GM12878 (cell line): Measurements from ENCODE around the gene CWF19L1. TPM values are rescaled to one million over a fixed set of nuclear protein-coding genes. Genes with fewer than 3 reads are reported as not detected.

Source experiments
- ATAC-seq: fragments of 200-7000 bp; cut with Tn5 transposase; 3 replicates; pipeline ENCODE4 v1.9.1; 2020; ENCODE audit warnings: mild to moderate bottlenecking, moderate library complexity
- BruUV-seq: library from RNA; stranded (reverse); fragments of 400-500 nt; replicated peaks from 2 replicates; lab custom pipeline; 2021; lab: Mats Ljungman, UMichigan
- CTCF ChIA-PET: fragments of 300-600 bp; sonication (Branson Sonifier 250); formaldehyde crosslinking; extraction: SDS; loops from one replicate; lab custom pipeline; 2021; ENCODE audit warnings: inconsistent platforms; lab: Yijun Ruan, JAX
- POLR2A ChIA-PET: fragments of 350-600 bp; formaldehyde crosslinking; extraction: SDS; loops from one replicate; lab custom pipeline; 2021; ENCODE audit warnings: inconsistent platforms; lab: Charles Lee
- RAD21 ChIA-PET: fragments of 300-600 bp; sonication (Branson Sonifier 250); formaldehyde crosslinking; loops from one replicate; lab custom pipeline; 2023; ENCODE audit warnings: antibody characterized with exemption; ENCODE audit not compliant: unreplicated experiment; lab: Charles Lee
- SMC1A ChIA-PET: fragments of 300-600 bp; sonication (Branson Sonifier 250); formaldehyde crosslinking; loops from one replicate; lab custom pipeline; 2023; ENCODE audit not compliant: unreplicated experiment, uncharacterized antibody; lab: Charles Lee
- DNase-seq: peaks from one replicate; pipeline ENCODE4 v3.0.0-alpha.2; 2011; ENCODE audit warnings: low read depth, low spot score
- FAIRE-seq: peaks from 3 replicates; lab custom pipeline; 2011; peaks lifted over from hg19 to GRCh38; lab: Jason Lieb, UNC
- H2AFZ ChIP-seq: 2 replicates; pipeline ENCODE4 v1.6.0; 2011; ENCODE audit warnings: low read depth, low read length, control low read depth; ENCODE audit not compliant: control insufficient read depth
- H3K27ac ChIP-seq: 2 replicates; pipeline ENCODE4 v1.5.1; 2011; ENCODE audit warnings: control low read depth; ENCODE audit not compliant: control insufficient read depth, insufficient read depth
- H3K27me3 ChIP-seq, 2 experiments: replicated peaks in 1 of 2; 2 replicates each; pipeline versions ENCODE4 v1.6.0 to v1.6.1; 2011; ENCODE audit warnings: low read length in 1 of 2; ENCODE audit not compliant: control insufficient read depth in 2 of 2, insufficient read depth in 2 of 2
- H3K36me3 ChIP-seq, 2 experiments: 2 replicates each; pipeline ENCODE4 v1.5.1; 2011; ENCODE audit warnings: low read length in 1 of 2; ENCODE audit not compliant: control insufficient read depth in 2 of 2, insufficient read depth in 2 of 2
- H3K4me1 ChIP-seq: 2 replicates; pipeline ENCODE4 v1.6.1; 2011; ENCODE audit warnings: mild to moderate bottlenecking, low read length, moderate library complexity, mixed read lengths; ENCODE audit not compliant: control insufficient read depth, insufficient read depth
- H3K4me2 ChIP-seq: 2 replicates; pipeline ENCODE4 v1.6.0; 2011; ENCODE audit warnings: control low read depth; ENCODE audit not compliant: control insufficient read depth, insufficient read depth
- H3K4me3 ChIP-seq: fragments of 200-600 bp; sonication (generic); 2 replicates; pipeline ENCODE4 v1.5.1; 2016
- H3K79me2 ChIP-seq: 2 replicates; pipeline ENCODE4 v1.6.0; 2011; ENCODE audit warnings: low read length; ENCODE audit not compliant: control insufficient read depth, insufficient read depth
- H3K9ac ChIP-seq: 2 replicates; pipeline ENCODE4 v1.8.0; 2011; ENCODE audit warnings: low read length, control low read depth, mixed read lengths; ENCODE audit not compliant: control insufficient read depth, insufficient read depth
- H3K9me3 ChIP-seq: replicated peaks from 3 replicates; pipeline ENCODE4 v1.5.1; 2011; ENCODE audit warnings: mild to moderate bottlenecking, low read length; ENCODE audit not compliant: control insufficient read depth, insufficient read depth
- H4K20me1 ChIP-seq: 2 replicates; pipeline ENCODE4 v1.6.0; 2011; ENCODE audit not compliant: control insufficient read depth, insufficient read depth
- BRCA1 ChIP-seq: IDR thresholded peaks from 2 replicates; pipeline ENCODE4 v1.6.1; 2011; ENCODE audit warnings: low read depth, low read length, improper control_type of control experiment
- EP300 ChIP-seq, 2 experiments: fragments of 150-350 bp in 1 of 2; IDR thresholded peaks; 2 replicates each; pipeline ENCODE4 v1.6.1; 2011 to 2012; ENCODE audit warnings: low read depth in 2 of 2, low read length in 2 of 2, borderline replicate concordance in 1 of 2, improper control_type of control experiment in 1 of 2, inconsistent platforms in 1 of 2; ENCODE audit not compliant: control insufficient read depth in 1 of 2
- HDAC2 ChIP-seq: fragments of 200-600 bp; sonication (generic); IDR thresholded peaks from 2 replicates; pipeline ENCODE4 v1.6.1; 2017
- IKZF1 ChIP-seq: fragments of 450-650 bp; conservative IDR thresholded peaks from 2 replicates; pipeline ENCODE4 v1.6.1; 2017; ENCODE audit warnings: antibody characterized with exemption, mild to moderate bottlenecking
- IRF3 ChIP-seq: fragments of 450-650 bp; IDR thresholded peaks from 2 replicates; pipeline ENCODE4 v1.6.1; 2014; ENCODE audit warnings: mild to moderate bottlenecking
- IRF4 ChIP-seq: IDR thresholded peaks from 2 replicates; pipeline ENCODE4 v1.6.1; 2011; ENCODE audit warnings: low read depth, low read length
- MAX ChIP-seq: IDR thresholded peaks from 2 replicates; pipeline ENCODE4 v1.6.1; 2012; ENCODE audit warnings: low read depth, low read length, improper control_type of control experiment
- NFXL1 ChIP-seq: fragments of 450-650 bp; IDR thresholded peaks from 2 replicates; pipeline ENCODE4 v1.6.1; 2017; ENCODE audit warnings: antibody characterized with exemption, mild to moderate bottlenecking, borderline replicate concordance
- PAX8 ChIP-seq: fragments of 450-650 bp; IDR thresholded peaks from 2 replicates; pipeline ENCODE4 v1.6.1; 2017; ENCODE audit warnings: mild to moderate bottlenecking, moderate library complexity
- ZBTB4 ChIP-seq: fragments of 450-650 bp; formaldehyde crosslinking; IDR thresholded peaks from 2 replicates; pipeline ENCODE4 v1.4.0; 2022; ENCODE audit warnings: mild to moderate bottlenecking, moderate library complexity
- ZNF274 ChIP-seq: IDR thresholded peaks from one replicate; pipeline ENCODE4 v1.8.0; 2011; ENCODE audit not compliant: insufficient read length, insufficient read depth
- WGBS: methylation state at CpG from one replicate; pipeline ENCODE4 v1.1.6; 2016; ENCODE audit warnings: low lambda C conversion rate; ENCODE audit not compliant: insufficient replicate concordance, insufficient coverage; ENCODE audit errors: missing lambda C conversion rate; 5-methylcytosine and 5-hydroxymethylcytosine counted together
- in situ Hi-C: fragments of 300-500 bp; cut with MboI; formaldehyde crosslinking; loops from 9 replicates; pipeline ENCODE4 v1.14.3; 2018; ENCODE audit warnings: mixed read lengths
- intact Hi-C: fragments of 100-400 bp; cut with micrococcal nuclease; formaldehyde crosslinking; loops from one replicate; pipeline ENCODE4 v1.14.2; 2022; ENCODE audit not compliant: unreplicated experiment
- polyA plus RNA-seq, 11 experiments: library from polyadenylated mRNA; depleted of rRNA in 4 of 11; unstranded in 6 of 11; stranded (reverse) in 5 of 11; fragments of >200 nt; fragmentation: Nextera tagmentation in 4 of 11; fragmentation: Illumina TruSeq in 1 of 11; extraction: Ambion mirVana in 4 of 11; extraction: Trizol in 1 of 11; gene quantifications; 1 replicate in 1 of 11; 2 replicates in 10 of 11; pipeline versions ENCODE4 v1.2.1 to v1.2.3, GENCODE V29; 2011 to 2016; ENCODE audit warnings: inconsistent platforms in 2 of 11, missing spikeins in 2 of 11, low read depth in 1 of 11
- total RNA-seq, 4 experiments: library from RNA; depleted of rRNA in 3 of 4; stranded (reverse); fragments of >200 nt in 3 of 4; fragmentation: Illumina TruSeq in 1 of 4; extraction: Trizol in 1 of 4; gene quantifications; 2 replicates each; pipeline versions ENCODE4 v1.2.1 to v1.2.3, GENCODE V29; 2013 to 2021
- TF ChIP-seq, protein P1 (sequence below): fragments of 450-650 bp; IDR thresholded peaks from 2 replicates; pipeline ENCODE4 v1.6.1; 2017; ENCODE audit warnings: antibody characterized with exemption, mild to moderate bottlenecking, moderate library complexity

The CWF19L1 gene
- total and polyA plus RNA-seq, 10 of the 15 experiments (the other 5 are each of a cell fraction or from before 2014, with no cell fraction given): 30.2 to 51.7 (median 38.1) TPM

- TF ChIP-seq ZBTB4 (CRISPR knock-in tag): no peak
- no peak for TF ChIP-seq IRF3
- TF ChIP-seq, all 136 proteins: peak for 0
Measured at GRCh38 chr10:100245484-100246220, 21.8 kb downstream of the CWF19L1 start (continued).

GRCh38 chr10:100239851-100240250 lies 27.6 kb downstream of the CWF19L1 start:
- no peak overlapping the region for H3K27ac ChIP-seq
- 93% methylated on average over 3 of the region's 3 CpGs for WGBS
- peaks cover 6% of the 10 kb centered on the region; the same call in 1 of the 2 replicates for H3K4me1 ChIP-seq
- H3K36me3 ChIP-seq: peaks cover 3 to 19% of the 10 kb centered on the region in 2 experiments
- no peaks in the 10 kb centered on the region for H4K20me1 ChIP-seq
- POLR2A ChIA-PET: no interaction called here
- SMC1A ChIA-PET: interaction anchor here (0.7 to 2.9 kb wide), 3 partner anchors 10 to 194 kb away, joined by 3 to 7 read pairs (median 4); no protein-coding TSS in a partner anchor
- intact Hi-C loops: loop anchor here (5.0 kb wide), 1 partner anchor 393 kb away; no protein-coding TSS in a partner anchor
- no peaks in the 10 kb centered on the region for H3K27me3 ChIP-seq
- no peak overlapping the region for H3K4me2 ChIP-seq
- no peaks in the 10 kb centered on the region for H3K9me3 ChIP-seq
- no peak overlapping the region for H3K4me3 ChIP-seq
- CTCF ChIA-PET: interaction anchor here (0.6 to 1.1 kb wide), 9 partner anchors 8 to 396 kb away, joined by 3 to 5 read pairs (median 3); no protein-coding TSS in a partner anchor
- ATAC-seq (no peak), FAIRE-seq (no peak), DNase-seq (no peak)
- BruUV-seq: no TSS peak
- TF ChIP-seq IRF4: no peak
- TF ChIP-seq BRCA1: no peak
- TF ChIP-seq MAX: no peak
- no peak for TF ChIP-seq NFXL1
- TF ChIP-seq HDAC2: no peak
- no peak for TF ChIP-seq EP300 (IDR thresholded peaks at IDR 0.05; ENCODE audit: borderline replicate concordance in 1 of 2, control insufficient read depth in 1 of 2, low read depth in 2 of 2, low read length in 2 of 2)
- TF ChIP-seq IKZF1: no peak
- no peak for TF ChIP-seq ZNF274
- no peak for TF ChIP-seq PAX8
- TF ChIP-seq, protein P1, sequence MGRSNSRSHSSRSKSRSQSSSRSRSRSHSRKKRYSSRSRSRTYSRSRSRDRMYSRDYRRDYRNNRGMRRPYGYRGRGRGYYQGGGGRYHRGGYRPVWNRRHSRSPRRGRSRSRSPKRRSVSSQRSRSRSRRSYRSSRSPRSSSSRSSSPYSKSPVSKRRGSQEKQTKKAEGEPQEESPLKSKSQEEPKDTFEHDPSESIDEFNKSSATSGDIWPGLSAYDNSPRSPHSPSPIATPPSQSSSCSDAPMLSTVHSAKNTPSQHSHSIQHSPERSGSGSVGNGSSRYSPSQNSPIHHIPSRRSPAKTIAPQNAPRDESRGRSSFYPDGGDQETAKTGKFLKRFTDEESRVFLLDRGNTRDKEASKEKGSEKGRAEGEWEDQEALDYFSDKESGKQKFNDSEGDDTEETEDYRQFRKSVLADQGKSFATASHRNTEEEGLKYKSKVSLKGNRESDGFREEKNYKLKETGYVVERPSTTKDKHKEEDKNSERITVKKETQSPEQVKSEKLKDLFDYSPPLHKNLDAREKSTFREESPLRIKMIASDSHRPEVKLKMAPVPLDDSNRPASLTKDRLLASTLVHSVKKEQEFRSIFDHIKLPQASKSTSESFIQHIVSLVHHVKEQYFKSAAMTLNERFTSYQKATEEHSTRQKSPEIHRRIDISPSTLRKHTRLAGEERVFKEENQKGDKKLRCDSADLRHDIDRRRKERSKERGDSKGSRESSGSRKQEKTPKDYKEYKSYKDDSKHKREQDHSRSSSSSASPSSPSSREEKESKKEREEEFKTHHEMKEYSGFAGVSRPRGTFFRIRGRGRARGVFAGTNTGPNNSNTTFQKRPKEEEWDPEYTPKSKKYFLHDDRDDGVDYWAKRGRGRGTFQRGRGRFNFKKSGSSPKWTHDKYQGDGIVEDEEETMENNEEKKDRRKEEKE: no peak
- H3K9ac ChIP-seq: no peak overlapping the region
- RAD21 ChIA-PET: no interaction called here
- H2AFZ ChIP-seq: no peak overlapping the region
- in situ Hi-C loops: no loop called here
- H3K79me2 ChIP-seq: no peaks in the 10 kb centered on the region
